CD14-positive monocyte (primary cell): ENCODE measurements around the gene KHDC1L. TPM values are rescaled to one million over a fixed set of nuclear protein-coding genes. Genes with fewer than 3 reads are reported as not detected.
A peak's percentile ranks its signal among the peaks of the same experiment; 100 is the strongest.

ENCODE experiments used
- DNase-seq, 3 donors: peaks; one replicate each; pipeline ENCODE4 v3.0.0-alpha.2; 2011 to 2022
- H2AFZ ChIP-seq: 2 replicates; pipeline ENCODE4 v1.6.0; 2012; ENCODE audit warnings: mild to moderate bottlenecking, low read depth, low read length, inconsistent platforms; ENCODE audit not compliant: insufficient read depth, poor library complexity, severe bottlenecking
- H3K27ac ChIP-seq, 2 donors: 1 replicate in 1 of 2; 2 replicates in 1 of 2; pipeline ENCODE4 v1.5.1; 2012 to 2013; ENCODE audit warnings: low read length in 2 of 2, control low read depth in 1 of 2, inconsistent platforms in 1 of 2, low read depth in 1 of 2, mild to moderate bottlenecking in 1 of 2
- H3K27me3 ChIP-seq, 2 donors: one replicate each; pipeline versions ENCODE4 v1.6.0 to v1.6.1; 2011 to 2013; ENCODE audit warnings: low read length in 2 of 2; ENCODE audit not compliant: control insufficient read depth in 2 of 2, insufficient read depth in 2 of 2
- H3K36me3 ChIP-seq, 2 donors: replicated peaks in 1 of 2; 1 replicate in 1 of 2; 2 replicates in 1 of 2; pipeline versions ENCODE4 v1.5.1 to v1.6.1; 2012 to 2013; ENCODE audit warnings: low read length in 2 of 2, control low read depth in 1 of 2, inconsistent platforms in 1 of 2, mild to moderate bottlenecking in 1 of 2; ENCODE audit not compliant: insufficient read depth in 2 of 2, control insufficient read depth in 1 of 2
- H3K4me1 ChIP-seq, 2 donors: 1 replicate in 1 of 2; 2 replicates in 1 of 2; pipeline versions ENCODE4 v1.5.1 to v1.6.1; 2012 to 2013; ENCODE audit warnings: low read length in 2 of 2, control low read depth in 1 of 2, inconsistent platforms in 1 of 2, mild to moderate bottlenecking in 1 of 2, moderate library complexity in 1 of 2; ENCODE audit not compliant: insufficient read depth in 2 of 2, control insufficient read depth in 1 of 2
- H3K4me2 ChIP-seq: replicated peaks from 2 replicates; pipeline ENCODE3; 2012; ENCODE audit warnings: low read length, moderate library complexity, mild to moderate bottlenecking; ENCODE audit not compliant: poor library complexity, severe bottlenecking; ENCODE audit errors: extremely low read depth
- H3K4me3 ChIP-seq, 3 experiments: fragments of 200-600 bp in 1 of 3; sonication (generic) in 1 of 3; replicated peaks in 1 of 3; 1 replicate in 2 of 3; 2 replicates in 1 of 3; pipeline ENCODE4 v1.5.1; 2011 to 2013; ENCODE audit warnings: low read length in 3 of 3, mild to moderate bottlenecking in 3 of 3, control low read depth in 2 of 3, low read depth in 2 of 3, inconsistent platforms in 1 of 3, moderate library complexity in 1 of 3
- H3K79me2 ChIP-seq: 2 replicates; pipeline ENCODE4 v1.6.0; 2012; ENCODE audit warnings: mild to moderate bottlenecking, control low read depth, inconsistent platforms, low read length, moderate library complexity; ENCODE audit not compliant: insufficient read depth
- H3K9ac ChIP-seq: 2 replicates; pipeline ENCODE4 v1.6.0; 2017; ENCODE audit warnings: low read length, mild to moderate bottlenecking; ENCODE audit not compliant: insufficient read depth, poor library complexity, severe bottlenecking
- H3K9me3 ChIP-seq, 2 donors: replicated peaks in 1 of 2; 1 replicate in 1 of 2; 2 replicates in 1 of 2; pipeline versions ENCODE4 v1.5.1 to v1.6.1; 2012 to 2013; ENCODE audit warnings: low read length in 2 of 2, control low read depth in 1 of 2; ENCODE audit not compliant: control insufficient read depth in 1 of 2, insufficient read depth in 1 of 2
- H4K20me1 ChIP-seq: 2 replicates; pipeline ENCODE4 v1.6.0; 2012; ENCODE audit warnings: mild to moderate bottlenecking, low read length, control low read depth, moderate library complexity; ENCODE audit not compliant: insufficient read depth
- H3K27ac Mint-ChIP-seq, 7 donors: one replicate each; pipeline ENCODE4 v1.8.0; 2020; ENCODE audit warnings: mild to moderate bottlenecking in 7 of 7, mixed read lengths in 7 of 7, moderate library complexity in 6 of 7, inconsistent platforms in 2 of 7
- H3K27me3 Mint-ChIP-seq, 3 donors: one replicate each; pipeline ENCODE4 v1.8.0; 2021 to 2022; ENCODE audit warnings: low read depth in 3 of 3, mild to moderate bottlenecking in 3 of 3, mixed read lengths in 3 of 3, moderate library complexity in 3 of 3, inconsistent platforms in 1 of 3
- H3K36me3 Mint-ChIP-seq, 2 donors: one replicate each; pipeline ENCODE4 v1.8.0; 2020; ENCODE audit warnings: mixed read lengths in 2 of 2, inconsistent platforms in 1 of 2, mild to moderate bottlenecking in 1 of 2
- H3K4me1 Mint-ChIP-seq: one replicate; pipeline ENCODE4 v1.8.0; 2020; ENCODE audit warnings: mild to moderate bottlenecking, mixed read lengths
- H3K4me3 Mint-ChIP-seq, 2 donors: one replicate each; pipeline ENCODE4 v1.8.0; 2020; ENCODE audit warnings: mild to moderate bottlenecking in 2 of 2, mixed read lengths in 2 of 2, moderate library complexity in 1 of 2
- H3K9me3 Mint-ChIP-seq, 7 donors: one replicate each; pipeline ENCODE4 v1.8.0; 2020 to 2022; ENCODE audit warnings: mixed read lengths in 7 of 7, mild to moderate bottlenecking in 6 of 7, moderate library complexity in 6 of 7, inconsistent platforms in 2 of 7
- WGBS: methylation state at CpG from one replicate; pipeline ENCODE4 v1.1.5; 2013; ENCODE audit warnings: missing lambda C conversion rate; ENCODE audit not compliant: insufficient coverage; 5-methylcytosine and 5-hydroxymethylcytosine counted together
- intact Hi-C, 2 donors: fragments of 100-400 bp; cut with micrococcal nuclease; formaldehyde crosslinking; loops; one replicate each; pipeline versions ENCODE4 v1.15.0 to v1.15.1; 2023
- polyA plus RNA-seq, 3 donors: library from polyadenylated mRNA; depleted of rRNA in 1 of 3; unstranded in 2 of 3; stranded (reverse) in 1 of 3; fragments of 300-500 nt in 2 of 3; fragments of >200 nt in 1 of 3; fragmentation: Illumina TruSeq in 2 of 3; gene quantifications; 1 replicate in 2 of 3; 2 replicates in 1 of 3; pipeline ENCODE4 v1.2.3, GENCODE V29; 2012 to 2021
- TF ChIP-seq, protein P1 (sequence below): fragments of 200-600 bp; IDR thresholded peaks from one replicate; pipeline ENCODE4 v1.8.0; 2022; ENCODE audit warnings: antibody characterized with exemption, mild to moderate bottlenecking

Gene KHDC1L
- polyA plus RNA-seq, 3 donors = not detected

DNA sequence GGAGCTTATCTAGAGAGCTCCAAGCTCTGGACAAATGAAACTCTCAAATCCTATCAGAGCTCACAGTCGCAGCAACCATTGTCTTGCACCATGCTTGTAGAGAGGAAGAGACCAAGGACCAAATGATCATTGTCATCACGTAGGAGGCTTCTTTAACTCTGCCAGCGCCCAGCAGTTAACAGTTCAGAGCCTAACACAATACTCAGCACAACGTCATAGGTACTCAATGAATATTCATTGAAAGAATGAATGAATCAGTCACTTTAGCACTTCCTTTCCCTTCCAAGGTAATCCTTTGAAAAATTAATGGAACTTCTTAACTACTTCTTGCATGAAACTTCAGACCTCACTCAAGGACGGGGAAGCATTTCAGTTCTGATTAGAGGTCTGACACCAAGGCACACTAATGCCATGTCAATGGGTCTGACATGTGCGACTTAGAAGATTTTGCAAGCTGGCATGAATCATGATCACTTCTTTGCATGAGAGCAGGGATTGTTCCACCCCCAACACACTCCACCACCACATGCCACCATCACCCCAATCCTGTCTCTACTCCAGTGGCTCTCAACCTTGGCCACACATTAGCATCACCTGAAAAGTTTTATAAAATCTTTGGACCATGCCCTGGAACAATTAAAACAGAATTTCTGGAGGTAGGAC lies 45.1 kb downstream of the KHDC1L start:
- H3K9ac ChIP-seq = no peak overlapping the region
- no peak overlapping the region for H3K27ac ChIP-seq
- peak overlapping the region in 1 of 3 experiments; percentile 40 for H3K4me3 ChIP-seq
- H3K27me3 ChIP-seq = no peaks in the 10 kb centered on the region
- peak overlapping the region; percentile 47 for H2AFZ ChIP-seq
- H4K20me1 ChIP-seq = no peaks in the 10 kb centered on the region
- 73% methylated on average over 3 of the region's 6 CpGs for WGBS
- no peak for DNase-seq
- no peaks in the 10 kb centered on the region for H3K79me2 ChIP-seq
- H3K4me1 Mint-ChIP-seq = peaks cover 9% of the 10 kb centered on the region
- H3K27ac Mint-ChIP-seq = no peak overlapping the region
- H3K4me1 ChIP-seq = peaks cover 0 to 3% of the 10 kb centered on the region in 2 donors
- H3K9me3 Mint-ChIP-seq = no peaks in the 10 kb centered on the region
- no peaks in the 10 kb centered on the region for H3K9me3 ChIP-seq
- H3K27me3 Mint-ChIP-seq = no peaks in the 10 kb centered on the region
- peak overlapping the region; percentile 30 for H3K4me2 ChIP-seq
- TF ChIP-seq, protein P1, sequence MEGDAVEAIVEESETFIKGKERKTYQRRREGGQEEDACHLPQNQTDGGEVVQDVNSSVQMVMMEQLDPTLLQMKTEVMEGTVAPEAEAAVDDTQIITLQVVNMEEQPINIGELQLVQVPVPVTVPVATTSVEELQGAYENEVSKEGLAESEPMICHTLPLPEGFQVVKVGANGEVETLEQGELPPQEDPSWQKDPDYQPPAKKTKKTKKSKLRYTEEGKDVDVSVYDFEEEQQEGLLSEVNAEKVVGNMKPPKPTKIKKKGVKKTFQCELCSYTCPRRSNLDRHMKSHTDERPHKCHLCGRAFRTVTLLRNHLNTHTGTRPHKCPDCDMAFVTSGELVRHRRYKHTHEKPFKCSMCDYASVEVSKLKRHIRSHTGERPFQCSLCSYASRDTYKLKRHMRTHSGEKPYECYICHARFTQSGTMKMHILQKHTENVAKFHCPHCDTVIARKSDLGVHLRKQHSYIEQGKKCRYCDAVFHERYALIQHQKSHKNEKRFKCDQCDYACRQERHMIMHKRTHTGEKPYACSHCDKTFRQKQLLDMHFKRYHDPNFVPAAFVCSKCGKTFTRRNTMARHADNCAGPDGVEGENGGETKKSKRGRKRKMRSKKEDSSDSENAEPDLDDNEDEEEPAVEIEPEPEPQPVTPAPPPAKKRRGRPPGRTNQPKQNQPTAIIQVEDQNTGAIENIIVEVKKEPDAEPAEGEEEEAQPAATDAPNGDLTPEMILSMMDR = no peak
- intact Hi-C loops = no loop called here
- H3K4me3 Mint-ChIP-seq = peak overlapping the region in 1 of 2 donors; percentile 58
- H3K36me3 Mint-ChIP-seq = no peaks in the 10 kb centered on the region
- no peaks in the 10 kb centered on the region for H3K36me3 ChIP-seq

DNA sequence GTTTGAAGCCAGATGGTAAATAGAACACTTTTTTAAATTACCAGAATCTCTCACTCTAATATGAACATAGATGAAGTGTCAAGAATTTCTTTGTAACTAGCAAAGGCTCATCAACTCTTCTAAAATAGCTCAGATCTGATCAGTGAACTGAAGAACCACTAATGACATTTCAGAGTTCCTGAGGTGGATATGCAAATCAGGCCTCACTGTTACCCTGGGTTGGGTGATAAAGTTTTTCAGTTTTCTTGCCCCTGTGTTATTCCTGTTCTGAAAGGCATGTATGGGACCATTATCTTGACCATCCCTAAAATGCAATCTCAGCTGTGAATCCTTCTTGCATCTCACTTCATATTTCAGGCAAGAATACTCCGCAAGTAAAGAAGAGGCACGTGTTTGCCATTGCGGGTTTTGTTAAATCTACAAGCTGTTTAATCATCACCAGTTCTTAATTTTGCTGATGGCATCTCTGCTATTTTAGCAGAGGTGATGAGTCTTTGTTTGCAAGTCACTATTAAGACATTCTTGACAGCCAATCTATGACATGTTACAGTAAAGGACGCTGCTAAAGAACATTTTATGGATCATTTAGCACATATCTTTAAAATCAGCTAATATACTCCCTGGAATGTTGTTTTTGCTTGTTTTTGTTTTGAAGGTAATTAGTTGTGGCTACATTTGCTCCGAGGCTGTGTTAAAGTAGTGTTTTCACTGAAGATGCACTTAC lies 47.9 kb downstream of the KHDC1L start:
- H3K4me1 Mint-ChIP-seq = peaks cover 9% of the 10 kb centered on the region
- no peak overlapping the region for H3K4me2 ChIP-seq
- H3K27me3 ChIP-seq = no peaks in the 10 kb centered on the region
- 100% methylated on average over 3 of the region's 5 CpGs for WGBS
- H3K36me3 Mint-ChIP-seq = no peaks in the 10 kb centered on the region
- H3K9me3 ChIP-seq = no peaks in the 10 kb centered on the region
- no peak overlapping the region for H3K4me3 ChIP-seq
- H3K27me3 Mint-ChIP-seq = no peaks in the 10 kb centered on the region
- intact Hi-C loops = no loop called here
- no peaks in the 10 kb centered on the region for H3K9me3 Mint-ChIP-seq
- H3K4me1 ChIP-seq = peaks cover 0 to 3% of the 10 kb centered on the region in 2 donors
- H3K4me3 Mint-ChIP-seq = no peak overlapping the region
- no peak overlapping the region for H3K27ac ChIP-seq
- H3K79me2 ChIP-seq = no peaks in the 10 kb centered on the region
- H3K36me3 ChIP-seq = no peaks in the 10 kb centered on the region
- DNase-seq = no peak
- no peak overlapping the region for H3K9ac ChIP-seq
- H3K27ac Mint-ChIP-seq = no peak overlapping the region
- no peak overlapping the region for H2AFZ ChIP-seq
- H4K20me1 ChIP-seq = no peaks in the 10 kb centered on the region
- TF ChIP-seq, protein P1 = no peak
